C4-2B (cell line): ENCODE results near the gene MED12L.

ENCODE experiments used
- H3K27ac ChIP-seq: fragments of 450-650 bp; 2 replicates; pipeline ENCODE4 v1.5.1; 2017
- ZFX ChIP-seq: fragments of 450-650 bp; IDR thresholded peaks from 2 replicates; pipeline ENCODE4 v1.6.1; 2017
- TF ChIP-seq, protein P1 (sequence below): fragments of 450-650 bp; conservative IDR thresholded peaks from 2 replicates; pipeline ENCODE4 v1.5.1; 2017; ENCODE audit warnings: mild to moderate bottlenecking

Gene MED12L

DNA sequence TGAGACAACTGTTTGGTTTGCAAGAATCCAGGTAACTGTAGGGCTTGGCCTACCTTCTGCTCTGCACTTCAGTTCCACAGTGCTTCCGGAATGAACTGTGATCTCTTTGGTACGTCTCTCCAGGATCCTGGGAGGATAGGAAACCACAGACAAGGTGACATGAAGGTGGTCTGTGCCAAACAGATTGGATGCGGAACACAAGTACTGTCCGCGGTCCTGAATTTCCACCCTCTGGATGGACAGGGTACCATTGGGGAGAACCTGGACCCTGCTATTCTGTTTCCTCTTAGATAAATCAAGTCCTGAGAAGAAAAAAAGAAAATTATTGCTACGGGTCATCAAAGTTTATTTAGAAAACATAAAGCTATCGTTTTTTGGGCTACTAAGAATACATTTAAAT is 358.1 kb downstream of the MED12L start:
- no peak overlapping the region for H3K27ac ChIP-seq
- TF ChIP-seq ZFX = no peak
- TF ChIP-seq, protein P1, sequence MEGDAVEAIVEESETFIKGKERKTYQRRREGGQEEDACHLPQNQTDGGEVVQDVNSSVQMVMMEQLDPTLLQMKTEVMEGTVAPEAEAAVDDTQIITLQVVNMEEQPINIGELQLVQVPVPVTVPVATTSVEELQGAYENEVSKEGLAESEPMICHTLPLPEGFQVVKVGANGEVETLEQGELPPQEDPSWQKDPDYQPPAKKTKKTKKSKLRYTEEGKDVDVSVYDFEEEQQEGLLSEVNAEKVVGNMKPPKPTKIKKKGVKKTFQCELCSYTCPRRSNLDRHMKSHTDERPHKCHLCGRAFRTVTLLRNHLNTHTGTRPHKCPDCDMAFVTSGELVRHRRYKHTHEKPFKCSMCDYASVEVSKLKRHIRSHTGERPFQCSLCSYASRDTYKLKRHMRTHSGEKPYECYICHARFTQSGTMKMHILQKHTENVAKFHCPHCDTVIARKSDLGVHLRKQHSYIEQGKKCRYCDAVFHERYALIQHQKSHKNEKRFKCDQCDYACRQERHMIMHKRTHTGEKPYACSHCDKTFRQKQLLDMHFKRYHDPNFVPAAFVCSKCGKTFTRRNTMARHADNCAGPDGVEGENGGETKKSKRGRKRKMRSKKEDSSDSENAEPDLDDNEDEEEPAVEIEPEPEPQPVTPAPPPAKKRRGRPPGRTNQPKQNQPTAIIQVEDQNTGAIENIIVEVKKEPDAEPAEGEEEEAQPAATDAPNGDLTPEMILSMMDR = no peak

DNA sequence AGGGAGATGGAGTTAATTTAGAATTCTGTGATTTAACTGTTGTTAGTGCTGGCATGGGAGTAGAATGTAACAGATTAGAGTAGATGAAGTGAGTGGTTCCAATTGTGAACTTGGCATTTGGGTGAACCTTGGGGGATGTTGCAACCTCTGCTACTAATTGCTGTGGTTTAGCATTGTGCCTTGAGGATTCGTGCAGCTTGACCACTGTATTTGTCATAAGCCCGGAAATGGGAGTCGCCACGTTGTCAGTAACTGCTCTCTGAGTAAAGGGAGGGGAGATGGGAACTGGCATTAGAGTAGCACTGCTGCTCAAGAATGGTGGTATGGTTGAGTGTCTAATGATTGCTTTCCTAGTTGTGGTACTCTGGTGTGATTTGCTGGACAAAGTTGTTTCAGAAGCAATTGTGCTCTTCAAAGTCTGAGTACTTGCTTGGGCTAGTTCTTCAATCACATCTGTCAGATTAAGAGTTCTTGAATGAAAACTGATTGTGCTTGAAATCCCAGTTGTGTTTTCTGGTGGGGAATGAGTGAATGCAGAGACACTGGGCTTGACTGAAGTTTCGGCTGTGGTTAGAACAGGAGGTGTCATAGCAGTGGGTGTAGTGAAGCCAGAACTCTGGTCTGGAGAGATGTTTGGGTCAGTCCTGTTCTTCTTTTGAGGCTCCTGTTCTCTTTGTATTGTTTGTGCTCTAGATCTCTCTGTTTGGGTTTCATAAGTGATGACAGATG is 360.0 kb downstream of the MED12L start:
- TF ChIP-seq, protein P1 = no peak
- no peak for TF ChIP-seq ZFX

DNA sequence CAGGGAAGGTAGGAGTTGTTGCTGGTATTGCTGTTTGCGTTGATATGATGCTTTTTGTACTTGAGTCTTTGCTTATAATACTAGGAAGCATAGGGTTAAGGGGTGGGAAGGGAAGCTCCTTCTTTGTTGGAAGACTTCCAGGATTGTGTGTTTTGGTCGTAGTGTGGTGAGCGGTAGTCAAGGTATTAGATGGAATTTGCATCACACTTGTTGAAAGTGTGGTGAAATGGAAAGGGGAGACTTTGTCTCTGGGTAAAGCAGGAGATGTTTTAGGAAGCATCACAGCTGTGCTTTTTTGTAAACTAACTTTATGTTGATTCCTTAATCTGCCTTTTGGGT is 360.5 kb downstream of the MED12L start:
- TF ChIP-seq ZFX = no peak
- TF ChIP-seq, protein P1 = no peak
- no peak overlapping the region for H3K27ac ChIP-seq

More for the DNA sequence above, 360.0 kb downstream of the MED12L start:
- H3K27ac ChIP-seq = no peak overlapping the region

DNA sequence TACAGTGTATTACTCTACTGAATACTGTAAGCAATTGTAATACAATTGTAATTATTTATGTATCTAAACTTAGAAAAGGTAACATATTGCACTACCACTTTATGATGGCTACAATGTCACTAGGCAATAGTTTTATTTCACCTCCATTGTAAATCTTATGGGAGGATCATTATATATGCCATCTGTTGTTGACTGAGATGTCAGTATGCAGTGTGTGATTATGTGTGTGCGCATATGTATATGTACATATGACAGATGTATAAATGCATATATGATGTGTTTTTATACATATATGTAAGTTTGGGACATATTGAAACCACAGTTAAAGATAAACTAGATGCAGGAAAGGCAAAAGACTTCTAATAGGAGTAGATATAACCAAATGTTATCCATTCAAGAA is 366.9 kb downstream of the MED12L start:
- no peak overlapping the region for H3K27ac ChIP-seq
- TF ChIP-seq ZFX = no peak
- TF ChIP-seq, protein P1 = no peak

DNA sequence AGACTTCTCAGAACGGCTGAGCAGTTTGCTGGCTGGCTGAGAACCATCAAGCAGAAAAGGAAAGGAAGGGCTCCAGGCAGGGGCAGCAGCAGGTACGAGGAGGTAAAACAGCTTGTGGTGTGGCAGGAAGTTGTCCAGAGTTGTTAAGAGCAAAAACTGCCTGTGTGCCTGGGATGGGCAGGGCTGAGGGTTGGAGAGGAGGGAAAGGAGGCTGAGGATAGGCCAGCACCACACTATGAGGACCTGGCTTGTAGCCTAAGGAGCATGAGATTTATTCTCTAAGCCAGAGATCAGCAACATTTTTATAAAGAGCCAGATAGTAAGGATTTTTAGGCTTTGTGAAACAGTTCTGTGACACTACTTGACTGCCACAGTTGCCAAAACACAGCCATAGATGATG is 367.4 kb downstream of the MED12L start:
- no peak for TF ChIP-seq ZFX
- TF ChIP-seq, protein P1 = no peak
- H3K27ac ChIP-seq = no peak overlapping the region

DNA sequence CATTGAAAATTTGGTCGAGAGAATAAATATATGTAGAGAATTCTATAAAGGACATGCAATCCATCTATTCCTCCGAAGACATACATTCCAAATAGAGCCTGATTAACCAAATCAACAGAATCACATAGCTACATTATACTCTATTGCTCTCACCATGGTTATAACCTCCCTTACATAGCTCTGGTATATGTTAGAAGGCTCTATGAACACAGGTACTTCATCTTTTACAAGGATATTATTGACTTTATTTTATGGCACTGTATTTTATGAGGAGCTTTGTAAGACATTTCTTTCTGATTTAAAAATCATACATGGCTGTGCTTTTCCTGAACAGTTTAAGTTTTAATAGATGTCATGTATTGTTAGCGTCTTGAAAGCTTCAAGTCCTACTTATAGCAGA is 370.6 kb downstream of the MED12L start:
- no peak overlapping the region for H3K27ac ChIP-seq
- TF ChIP-seq, protein P1 = no peak
- TF ChIP-seq ZFX = no peak

DNA sequence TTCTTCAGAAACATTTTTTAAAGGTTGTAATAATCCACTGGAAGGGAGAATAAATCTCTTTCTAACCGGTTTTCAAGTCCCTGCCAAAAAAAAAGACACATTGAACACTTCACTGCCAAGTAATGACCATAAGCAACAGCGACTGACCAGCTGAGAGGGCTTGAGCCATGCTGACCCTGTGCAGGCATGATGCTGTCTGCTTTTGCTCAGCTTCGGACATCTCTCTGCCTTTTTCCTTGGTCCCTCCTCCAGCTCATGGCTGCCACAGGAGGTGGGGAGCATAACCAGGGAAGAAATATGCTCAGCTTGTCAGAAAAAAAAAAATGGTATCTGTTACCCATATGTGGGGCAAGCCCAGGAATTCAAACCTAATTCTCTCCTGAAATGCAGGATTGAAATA is 373.9 kb downstream of the MED12L start:
- H3K27ac ChIP-seq = no peak overlapping the region
- TF ChIP-seq, protein P1 = no peak
- no peak for TF ChIP-seq ZFX
